Measurements from ENCODE around the gene ENOPH1.

Gene ENOPH1

GRCh38 chr4:82495666-82496065 lies 65.3 kb downstream of the ENOPH1 start:
- in situ Hi-C loops (cut with HindIII; ENCODE audit: low pct_ligation_motif_present, low sequenced_read_pairs): no loop called here
- no peak for DNase-seq
- H3K36me3 ChIP-seq (replicated peaks): no peaks in the 10 kb centered on the region
- H3K27ac ChIP-seq: no peak overlapping the region
- no peak for TF ChIP-seq CTCF (IDR thresholded peaks at IDR 0.05; ENCODE audit: low read depth, low read length, missing control alignments)
- H3K4me3 ChIP-seq (ENCODE audit: low read depth, low read length): no peak overlapping the region
- no peaks in the 10 kb centered on the region for H3K27me3 ChIP-seq (replicated peaks)

GRCh38 chr4:82496349-82496748 lies 66.0 kb downstream of the ENOPH1 start:
- Histone ChIP-seq H3K27ac (no peak overlapping the region), H3K36me3 (replicated peaks) (no peaks in the 10 kb centered on the region), H3K27me3 (replicated peaks) (no peaks in the 10 kb centered on the region), H3K4me3 (ENCODE audit: low read depth, low read length) (no peak overlapping the region)
- no peak for TF ChIP-seq CTCF (IDR thresholded peaks at IDR 0.05; ENCODE audit: low read depth, low read length, missing control alignments)
- in situ Hi-C loops (cut with HindIII; ENCODE audit: low pct_ligation_motif_present, low sequenced_read_pairs): no loop called here
- DNase-seq: no peak

GRCh38 chr4:82499738-82500434 lies 69.5 kb downstream of the ENOPH1 start:
- DNase-seq: no peak
- no peaks in the 10 kb centered on the region for H3K27me3 ChIP-seq (replicated peaks)
- H3K36me3 ChIP-seq (replicated peaks): no peaks in the 10 kb centered on the region
- H3K4me3 ChIP-seq (ENCODE audit: low read depth, low read length): no peak overlapping the region
- no peak overlapping the region for H3K27ac ChIP-seq
- no peak for TF ChIP-seq CTCF (IDR thresholded peaks at IDR 0.05; ENCODE audit: low read depth, low read length, missing control alignments)
- in situ Hi-C loops (cut with HindIII; ENCODE audit: low pct_ligation_motif_present, low sequenced_read_pairs): no loop called here

GRCh38 chr4:82500435-82501153 lies 70.2 kb downstream of the ENOPH1 start:
- Histone ChIP-seq H3K27ac (no peak overlapping the region), H3K4me3 (ENCODE audit: low read depth, low read length) (no peak overlapping the region), H3K36me3 (replicated peaks) (no peaks in the 10 kb centered on the region), H3K27me3 (replicated peaks) (no peaks in the 10 kb centered on the region)
- DNase-seq: no peak
- no peak for TF ChIP-seq CTCF (IDR thresholded peaks at IDR 0.05; ENCODE audit: low read depth, low read length, missing control alignments)
- in situ Hi-C loops (cut with HindIII; ENCODE audit: low pct_ligation_motif_present, low sequenced_read_pairs): no loop called here

GRCh38 chr4:82501154-82501442 lies 70.7 kb downstream of the ENOPH1 start:
- in situ Hi-C loops (cut with HindIII; ENCODE audit: low pct_ligation_motif_present, low sequenced_read_pairs): no loop called here
- no peaks in the 10 kb centered on the region for H3K36me3 ChIP-seq (replicated peaks)

More at GRCh38 chr4:82501154-82501442, 70.7 kb downstream of the ENOPH1 start:
- H3K27ac ChIP-seq: no peak overlapping the region
- DNase-seq: no peak
- H3K4me3 ChIP-seq (ENCODE audit: low read depth, low read length): no peak overlapping the region
- no peaks in the 10 kb centered on the region for H3K27me3 ChIP-seq (replicated peaks)
- TF ChIP-seq CTCF (IDR thresholded peaks at IDR 0.05; ENCODE audit: low read depth, low read length, missing control alignments): no peak
